Effector memory CD4-positive, alpha-beta T cell (primary cell): ENCODE data around the gene KLF3.

Experiments used
- DNase-seq, 3 donors: peaks; one replicate each; pipeline ENCODE4 v3.0.0-alpha.2; 2020
- H3K27ac ChIP-seq: 2 replicates; pipeline ENCODE4 v1.7.0; 2013; ENCODE audit warnings: mild to moderate bottlenecking, low read length, moderate library complexity; ENCODE audit not compliant: insufficient read depth, poor library complexity, severe bottlenecking
- H3K27me3 ChIP-seq: replicated peaks from 2 replicates; pipeline ENCODE4 v1.7.0; 2013; ENCODE audit warnings: mild to moderate bottlenecking, low read length; ENCODE audit not compliant: insufficient read depth, control insufficient read depth, poor library complexity, severe bottlenecking
- H3K36me3 ChIP-seq: 2 replicates; pipeline ENCODE4 v1.7.0; 2013; ENCODE audit warnings: mild to moderate bottlenecking, low read length, moderate library complexity; ENCODE audit not compliant: control insufficient read depth, insufficient read depth
- H3K4me1 ChIP-seq: 2 replicates; pipeline ENCODE4 v1.7.0; 2013; ENCODE audit warnings: low read length, mild to moderate bottlenecking; ENCODE audit not compliant: control insufficient read depth, insufficient read depth, poor library complexity, severe bottlenecking
- H3K4me3 ChIP-seq: 2 replicates; pipeline ENCODE4 v1.7.0; 2013; ENCODE audit warnings: low read length, low read depth, mild to moderate bottlenecking; ENCODE audit not compliant: insufficient read depth, poor library complexity, severe bottlenecking
- H3K9me3 ChIP-seq: 2 replicates; pipeline ENCODE4 v1.7.0; 2013; ENCODE audit warnings: mild to moderate bottlenecking, low read length, moderate library complexity; ENCODE audit not compliant: control insufficient read depth

Gene KLF3

DNA sequence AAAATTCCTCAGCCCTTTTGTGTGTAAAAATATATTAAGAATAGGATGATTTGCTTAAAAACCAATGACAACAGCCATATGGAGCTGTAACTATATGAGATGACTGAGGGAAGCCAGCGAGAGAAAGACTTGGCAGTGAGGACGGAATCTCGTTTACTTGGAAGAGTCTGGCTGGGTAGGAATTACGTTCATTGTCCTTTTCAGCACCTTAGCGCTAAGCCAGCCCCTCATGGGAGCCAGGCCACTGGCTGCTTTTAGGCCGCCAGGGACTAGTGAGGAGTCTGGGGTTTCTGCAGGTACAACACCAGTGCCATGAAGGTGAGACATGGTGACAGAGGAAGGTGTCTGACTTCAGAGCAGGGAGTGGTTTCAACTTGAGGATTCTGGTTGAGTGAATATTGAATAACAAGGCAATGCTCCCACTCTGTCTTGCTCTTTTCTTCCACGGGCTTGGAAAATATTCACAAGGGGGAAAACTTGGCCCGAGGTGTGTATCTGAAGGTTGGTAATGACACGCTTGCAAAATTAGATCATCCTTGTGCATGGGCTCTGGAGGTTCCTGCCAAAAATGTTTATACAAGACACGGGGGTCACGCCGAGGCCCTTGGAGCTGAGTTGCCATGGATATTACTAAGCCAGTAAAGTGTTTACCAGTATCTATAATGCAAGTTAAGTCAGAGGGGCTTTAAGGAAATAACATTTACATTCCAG, 17.4 kb downstream of the KLF3 start:
- H3K9me3 ChIP-seq, result no peaks in the 10 kb centered on the region
- H3K4me1 ChIP-seq, result peaks cover 27% of the 10 kb centered on the region
- no peak overlapping the region for H3K27ac ChIP-seq
- H3K27me3 ChIP-seq, result no peaks in the 10 kb centered on the region
- H3K4me3 ChIP-seq, result no peak overlapping the region
- DNase-seq, result no peak
- H3K36me3 ChIP-seq, result peaks cover 12% of the 10 kb centered on the region

DNA sequence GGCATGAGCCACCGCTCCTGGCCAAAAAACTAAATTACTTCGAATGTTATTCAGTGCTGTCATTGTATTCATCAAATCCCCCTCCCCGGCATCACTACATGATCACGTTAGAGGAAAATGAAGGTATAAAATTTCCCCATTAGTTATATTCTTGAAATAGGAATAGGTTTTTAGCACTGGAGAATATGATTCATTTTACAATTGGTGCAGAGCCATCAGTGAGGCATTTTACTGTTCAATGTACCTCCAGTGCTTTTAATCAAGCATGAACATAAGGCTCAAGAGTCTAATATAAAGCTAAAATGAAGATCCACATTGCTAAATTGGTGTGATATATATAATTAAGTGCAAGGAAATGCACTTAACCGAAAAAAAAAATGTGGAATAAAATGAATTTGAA, 18.3 kb downstream of the KLF3 start:
- no peaks in the 10 kb centered on the region for H3K27me3 ChIP-seq
- peaks cover 26% of the 10 kb centered on the region for H3K4me1 ChIP-seq
- H3K27ac ChIP-seq, result no peak overlapping the region
- no peak overlapping the region for H3K4me3 ChIP-seq
- DNase-seq, result no peak
- peaks cover 12% of the 10 kb centered on the region for H3K36me3 ChIP-seq
- H3K9me3 ChIP-seq, result no peaks in the 10 kb centered on the region

GRCh38 chr4:38683276-38683675, 19.3 kb downstream of the KLF3 start:
- H3K9me3 ChIP-seq, result no peaks in the 10 kb centered on the region
- no peak overlapping the region for H3K4me3 ChIP-seq
- no peak for DNase-seq
- H3K27me3 ChIP-seq, result no peaks in the 10 kb centered on the region
- no peak overlapping the region for H3K27ac ChIP-seq
- peaks cover 17% of the 10 kb centered on the region for H3K36me3 ChIP-seq
- peaks cover 25% of the 10 kb centered on the region for H3K4me1 ChIP-seq

DNA sequence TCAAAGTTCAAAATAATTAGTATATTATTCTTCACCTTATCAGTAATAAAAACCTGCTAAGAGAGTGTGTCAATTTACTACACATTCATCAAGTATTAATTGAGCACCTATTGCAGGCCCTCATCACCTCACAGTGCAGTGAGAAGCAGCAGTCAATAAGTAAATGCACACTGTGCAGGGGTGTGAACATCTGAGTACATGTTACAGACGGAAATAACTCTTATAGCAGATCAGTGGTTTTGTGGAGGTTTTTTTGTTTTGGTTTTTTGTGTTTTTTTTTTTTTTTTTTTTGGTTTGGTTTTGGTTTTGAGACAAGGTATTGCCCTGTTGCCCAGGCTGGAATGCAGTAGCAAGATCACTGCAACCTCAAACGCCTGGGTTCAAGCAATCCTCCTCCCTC, 20.3 kb downstream of the KLF3 start:
- peaks cover 22% of the 10 kb centered on the region for H3K36me3 ChIP-seq
- no peak overlapping the region for H3K27ac ChIP-seq

GRCh38 chr4:38684951-38685844, 21.2 kb downstream of the KLF3 start:
- Histone ChIP-seq H3K27me3 (no peaks in the 10 kb centered on the region), H3K27ac (no peak overlapping the region), H3K4me3 (no peak overlapping the region), H3K4me1 (peaks cover 25% of the 10 kb centered on the region), H3K36me3 (peaks cover 31% of the 10 kb centered on the region), H3K9me3 (no peaks in the 10 kb centered on the region)
- DNase-seq, result no peak

More for the DNA sequence above, 20.3 kb downstream of the KLF3 start:
- no peak for DNase-seq
- Histone ChIP-seq H3K9me3 (no peaks in the 10 kb centered on the region), H3K4me3 (no peak overlapping the region), H3K27me3 (no peaks in the 10 kb centered on the region), H3K4me1 (peaks cover 25% of the 10 kb centered on the region)

DNA sequence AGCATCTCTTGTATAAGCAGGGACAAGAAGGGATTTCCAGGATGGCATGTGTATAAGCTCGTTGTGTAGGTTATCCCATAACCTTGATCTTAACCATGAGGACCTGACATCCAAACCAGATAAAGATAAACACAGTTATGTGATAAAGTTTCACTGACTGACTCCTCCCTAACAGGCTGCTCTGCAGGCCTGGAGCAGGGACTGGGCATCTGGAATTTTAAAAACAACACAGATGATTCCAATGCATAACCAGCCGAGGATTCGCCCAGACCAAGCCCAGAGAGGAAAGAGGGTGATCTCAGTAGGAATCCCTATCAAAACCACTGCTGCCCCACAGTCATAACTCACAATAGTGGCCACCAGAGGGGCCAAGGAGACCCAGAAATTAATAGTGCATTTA, 22.7 kb downstream of the KLF3 start:
- H3K4me3 ChIP-seq, result no peak overlapping the region
- no peaks in the 10 kb centered on the region for H3K27me3 ChIP-seq
- peaks cover 39% of the 10 kb centered on the region for H3K36me3 ChIP-seq
- H3K9me3 ChIP-seq, result no peaks in the 10 kb centered on the region
- DNase-seq, result no peak
- H3K27ac ChIP-seq, result no peak overlapping the region
- peaks cover 25% of the 10 kb centered on the region for H3K4me1 ChIP-seq

DNA sequence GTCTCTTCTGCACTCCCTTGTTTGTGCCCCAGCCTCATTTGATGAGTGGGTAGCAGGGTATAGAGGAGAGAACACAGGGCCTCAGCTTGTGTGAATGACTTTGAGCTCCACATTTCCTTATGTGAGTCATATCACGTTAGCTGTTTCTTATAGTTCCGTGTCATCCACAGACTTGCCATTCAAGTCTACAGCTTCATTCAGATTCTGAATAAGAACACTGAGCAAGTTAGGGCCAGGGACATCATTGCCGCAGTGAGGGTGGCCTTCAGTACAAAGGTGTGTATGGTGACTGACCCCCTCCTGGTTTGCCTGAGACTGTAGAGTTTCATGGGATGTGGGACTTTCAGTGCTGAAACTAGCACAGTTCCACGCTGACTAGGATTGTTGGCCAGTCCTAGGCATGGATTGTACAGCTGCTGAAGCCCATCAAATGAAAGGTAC, 23.6 kb downstream of the KLF3 start:
- Histone ChIP-seq H3K9me3 (no peaks in the 10 kb centered on the region), H3K27me3 (no peaks in the 10 kb centered on the region), H3K36me3 (peaks cover 48% of the 10 kb centered on the region), H3K4me3 (no peak overlapping the region), H3K4me1 (peaks cover 20% of the 10 kb centered on the region), H3K27ac (no peak overlapping the region)
- DNase-seq, result no peak

- no peak overlapping the region for H3K27ac ChIP-seq
- peaks cover 48% of the 10 kb centered on the region for H3K36me3 ChIP-seq
- no peak for DNase-seq
- H3K9me3 ChIP-seq, result no peaks in the 10 kb centered on the region
- no peaks in the 10 kb centered on the region for H3K27me3 ChIP-seq
- H3K4me3 ChIP-seq, result no peak overlapping the region
- H3K4me1 ChIP-seq, result peaks cover 15% of the 10 kb centered on the region
Measured at GRCh38 chr4:38688676-38689355, 24.8 kb downstream of the KLF3 start.

DNA sequence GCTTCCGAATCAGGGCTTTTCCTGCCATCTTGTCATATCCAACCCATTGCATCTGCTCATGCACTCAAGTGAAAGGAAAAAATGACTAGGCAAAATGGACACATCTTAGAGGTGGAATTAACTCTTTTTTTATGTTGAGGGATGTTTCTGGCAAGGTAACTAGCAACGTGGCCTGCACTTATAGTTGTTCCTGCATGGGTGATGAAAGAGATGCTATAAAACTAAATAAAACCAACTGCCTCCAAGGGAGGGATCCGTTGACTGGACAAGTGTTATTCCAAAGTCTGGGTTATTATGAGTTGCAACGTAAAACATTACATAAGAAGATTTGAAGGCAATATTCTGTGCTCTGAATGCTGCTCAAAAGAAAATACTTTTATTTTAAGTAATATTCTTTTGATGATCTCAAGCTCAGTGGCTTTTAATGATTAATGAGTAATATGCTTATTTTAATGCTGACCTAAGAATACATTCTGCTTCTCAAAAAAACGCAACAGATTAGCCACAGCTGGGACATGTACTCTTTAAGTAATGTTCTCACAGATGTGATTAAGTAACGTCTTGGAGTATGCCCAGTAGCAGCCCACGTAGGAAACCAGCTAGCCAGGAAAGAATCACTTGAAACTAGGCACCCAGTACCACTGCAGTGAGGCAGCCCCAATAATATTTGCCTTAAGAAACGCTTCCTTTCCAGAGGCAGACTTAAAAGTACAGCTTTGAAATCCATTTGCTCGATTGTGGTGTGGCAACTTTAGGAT, 27.4 kb downstream of the KLF3 start:
- DNase-seq, result no peak
- peaks cover 71% of the 10 kb centered on the region for H3K36me3 ChIP-seq

More for the DNA sequence above, 27.4 kb downstream of the KLF3 start:
- H3K4me3 ChIP-seq, result no peak overlapping the region
- no peaks in the 10 kb centered on the region for H3K4me1 ChIP-seq
- no peaks in the 10 kb centered on the region for H3K9me3 ChIP-seq
- H3K27me3 ChIP-seq, result no peaks in the 10 kb centered on the region
- no peak overlapping the region for H3K27ac ChIP-seq
